T-helper 2 cell (primary cell): ENCODE data around the gene ISG15.
"Not testable (repeated sequence)": the region's sequence is repeated elsewhere in the genome, so short reads cannot be mapped to it uniquely, and the experiment has no call there.

Experiments used
- DNase-seq, 5 experiments: peaks; one replicate each; pipeline versions ENCODE4 v3.0.0 to v3.0.0-alpha.2; 2012 to 2022

ISG15 gene

DNA sequence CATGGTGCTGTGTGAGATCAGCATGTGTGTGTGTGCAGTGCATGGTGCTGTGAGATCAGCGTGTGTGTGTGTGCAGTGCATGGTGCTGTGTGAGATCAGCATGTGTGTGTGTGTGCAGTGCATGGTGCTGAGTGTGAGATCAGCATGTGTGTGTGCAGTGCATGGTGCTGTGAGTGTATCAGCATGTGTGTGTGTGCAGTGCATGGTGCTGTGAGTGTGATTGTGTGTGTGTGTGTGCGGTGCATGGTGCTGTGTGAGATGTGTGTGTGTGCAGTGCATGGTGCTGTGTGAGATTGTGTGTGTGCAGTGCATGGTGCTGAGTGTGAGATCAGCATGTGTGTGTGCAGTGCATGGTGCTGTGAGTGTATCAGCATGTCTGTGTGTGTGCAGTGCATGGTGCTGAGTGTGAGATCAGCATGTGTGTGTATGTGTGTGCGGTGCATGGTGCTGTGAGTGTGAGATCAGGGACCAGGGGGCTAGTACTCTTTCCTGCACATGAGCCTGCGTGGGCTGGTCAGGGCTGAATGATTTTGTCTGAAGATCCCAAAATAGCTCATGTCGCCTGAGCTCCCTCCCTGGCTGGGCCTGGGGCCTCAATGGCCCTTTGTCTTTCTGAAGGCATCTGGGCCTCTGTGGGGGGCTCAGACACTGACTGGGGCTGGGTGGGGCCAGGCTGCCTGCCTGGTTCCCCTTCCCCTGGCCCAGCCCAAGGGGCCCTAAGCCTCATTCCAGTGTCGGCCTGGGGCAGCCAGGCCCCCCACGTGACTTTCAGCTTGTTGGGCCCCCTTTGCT is 17.8 kb downstream of the ISG15 start:
- not testable (repeated sequence) for DNase-seq

DNA sequence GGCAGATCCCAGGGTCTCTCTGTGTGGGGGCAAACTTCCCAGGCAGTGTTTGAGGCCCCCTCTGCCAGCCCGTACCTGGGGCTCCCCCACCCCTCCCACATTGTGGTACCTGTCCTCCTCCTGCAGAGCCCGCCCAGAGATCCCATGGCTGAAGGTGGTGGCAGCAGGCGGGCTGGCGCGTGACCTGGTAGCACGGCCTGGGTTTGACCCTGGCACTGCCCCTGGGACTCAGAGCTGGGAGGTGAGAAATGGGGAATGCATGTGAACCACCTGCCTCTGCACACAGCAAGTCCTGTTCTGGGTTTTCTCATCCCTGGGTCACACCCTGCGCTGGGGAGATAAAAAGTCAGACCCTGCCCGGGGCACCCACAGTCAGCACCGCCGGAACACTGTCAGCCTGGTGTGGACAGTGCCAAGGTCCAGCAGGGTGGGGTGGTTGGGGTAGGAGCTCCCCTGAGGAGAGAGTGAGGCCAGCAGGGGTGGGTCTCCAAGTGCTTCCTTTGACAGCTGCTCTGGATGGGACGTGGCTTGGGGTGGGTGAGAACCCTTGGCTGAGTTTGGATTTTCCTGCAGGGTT is 18.4 kb downstream of the ISG15 start:
- DNase-seq = no peak

DNA sequence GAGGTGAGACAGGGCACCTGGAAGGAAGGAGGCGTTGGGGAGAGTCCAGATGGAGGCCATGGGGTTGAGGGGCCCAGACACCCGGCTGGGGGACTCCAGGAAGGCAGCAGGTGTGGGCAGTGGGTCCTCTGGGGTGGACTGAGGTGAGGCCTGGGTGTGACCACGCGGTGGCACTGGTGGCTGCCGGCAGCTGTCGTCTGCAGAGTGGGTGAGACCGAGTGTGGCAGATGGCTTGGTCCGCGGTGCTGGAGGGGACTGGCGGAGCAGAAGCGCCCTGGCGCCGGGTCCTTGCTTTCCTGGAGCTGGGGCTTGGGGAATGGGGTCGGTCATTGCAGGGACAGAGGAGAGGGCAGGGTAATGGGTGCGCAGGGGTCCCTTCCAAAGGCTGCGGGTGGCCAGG is 19.1 kb downstream of the ISG15 start:
- DNase-seq = no peak

DNA sequence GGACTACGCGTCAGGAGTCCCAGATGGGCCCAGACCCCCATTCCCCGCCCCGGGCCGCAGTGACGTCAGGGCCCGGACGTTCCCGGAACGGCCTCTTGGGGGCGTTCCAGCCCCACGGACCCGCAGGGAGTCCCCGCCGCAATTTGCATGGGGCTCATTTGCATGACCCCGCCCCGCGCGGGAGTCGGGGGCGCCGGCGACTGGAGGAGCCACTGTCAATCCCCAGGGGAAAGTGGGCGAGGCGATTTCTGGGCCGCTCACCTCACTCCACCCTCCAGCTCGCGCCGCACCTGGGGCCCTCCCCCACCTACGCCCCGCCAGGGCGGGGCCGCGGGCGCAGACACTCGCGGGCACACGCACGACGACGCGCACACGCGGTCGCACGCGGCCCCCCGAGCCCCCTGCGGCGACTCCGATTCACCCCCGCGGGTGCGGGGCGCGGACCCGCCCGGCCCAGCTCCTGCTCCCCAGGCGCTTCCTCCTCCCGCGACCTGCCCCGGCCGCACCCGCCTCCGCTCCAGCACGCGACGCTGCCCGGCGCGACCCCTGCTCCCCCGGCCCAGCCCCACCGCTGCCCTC is 19.8 kb downstream of the ISG15 start:
- peak; percentile 65 to 85 (median 77) for DNase-seq

DNA sequence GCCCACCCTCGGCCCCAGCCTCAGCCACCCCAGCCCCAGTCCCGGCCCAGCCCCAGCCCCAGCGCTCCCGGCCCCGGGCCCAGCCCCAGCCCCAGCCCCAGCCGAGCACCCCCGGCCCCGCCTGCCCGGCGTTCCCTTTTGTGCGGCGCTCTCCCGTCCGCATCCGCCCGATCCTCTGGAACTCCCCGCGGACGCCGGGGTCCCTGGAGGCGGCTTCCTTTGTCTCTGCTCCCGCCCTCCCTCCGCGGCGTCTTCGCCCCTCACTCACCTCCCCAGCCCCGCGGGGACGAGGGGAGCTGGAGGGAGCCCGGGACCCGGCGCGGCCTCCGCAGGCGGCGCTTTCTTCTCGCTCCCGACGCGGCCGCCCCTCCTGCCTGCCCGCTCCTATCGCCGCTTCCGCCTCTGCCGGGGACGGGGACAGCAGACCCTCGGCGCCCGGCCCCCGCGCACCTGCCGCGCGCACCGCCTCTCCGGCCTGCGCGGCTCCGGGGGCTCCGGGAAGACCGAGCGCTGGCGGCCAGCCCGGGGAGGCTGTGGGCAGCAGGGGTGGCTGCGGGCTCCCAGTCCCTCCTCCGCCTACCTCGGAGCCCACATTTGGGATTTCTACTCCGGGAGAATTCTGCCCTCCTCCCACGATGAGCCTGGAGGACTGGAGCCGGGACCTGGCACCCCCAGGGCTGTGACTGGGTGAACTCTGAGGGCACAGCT is 20.6 kb downstream of the ISG15 start:
- DNase-seq = no peak

DNA sequence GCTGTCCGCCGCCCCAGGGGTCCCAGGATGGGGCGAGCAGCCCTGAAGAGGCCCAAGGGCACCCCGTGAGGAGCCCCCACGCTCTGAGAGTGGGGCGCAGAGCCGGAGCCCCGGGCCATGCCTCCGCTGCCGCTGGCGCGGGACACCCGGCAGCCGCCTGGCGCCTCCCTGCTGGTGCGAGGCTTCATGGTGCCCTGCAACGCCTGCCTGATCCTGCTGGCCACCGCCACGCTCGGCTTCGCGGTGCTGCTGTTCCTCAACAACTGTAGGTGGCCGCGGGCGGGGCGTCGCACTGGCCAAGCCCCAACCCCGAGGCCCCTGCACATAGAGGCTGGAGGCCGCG is 21.1 kb downstream of the ISG15 start:
- DNase-seq = no peak

DNA sequence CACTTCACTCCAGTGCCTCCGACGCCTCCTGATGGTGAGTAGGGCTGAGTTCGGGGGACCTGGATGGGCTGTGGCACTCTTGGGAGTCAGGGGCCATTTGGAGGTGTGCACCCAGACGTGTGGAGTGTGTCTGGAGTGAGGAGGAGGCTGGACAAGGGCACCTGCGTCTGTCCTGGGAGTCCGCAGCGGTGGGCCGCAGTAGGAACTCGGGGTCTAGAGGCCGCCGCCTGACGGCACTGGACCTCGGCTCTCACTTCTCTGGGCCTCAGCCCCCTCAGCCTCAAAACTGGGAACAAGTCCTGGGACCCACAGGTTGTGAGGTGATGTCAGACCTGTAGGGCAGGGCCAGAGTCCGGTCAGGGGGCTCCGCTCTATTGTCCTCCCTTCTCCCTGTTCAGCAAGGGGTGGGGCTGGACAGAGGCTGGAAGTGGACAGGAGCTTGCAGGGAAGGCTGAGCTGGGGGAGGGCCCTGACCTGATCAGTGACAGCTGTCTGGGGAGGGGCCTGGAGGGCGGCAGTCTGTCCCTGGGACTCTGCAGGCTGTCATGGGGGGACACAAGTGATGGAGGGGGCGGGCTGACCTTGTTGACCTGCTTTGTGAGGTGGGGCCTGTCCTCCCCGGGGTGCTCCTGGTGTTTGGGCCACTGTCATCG is 22.1 kb downstream of the ISG15 start:
- DNase-seq = no peak

DNA sequence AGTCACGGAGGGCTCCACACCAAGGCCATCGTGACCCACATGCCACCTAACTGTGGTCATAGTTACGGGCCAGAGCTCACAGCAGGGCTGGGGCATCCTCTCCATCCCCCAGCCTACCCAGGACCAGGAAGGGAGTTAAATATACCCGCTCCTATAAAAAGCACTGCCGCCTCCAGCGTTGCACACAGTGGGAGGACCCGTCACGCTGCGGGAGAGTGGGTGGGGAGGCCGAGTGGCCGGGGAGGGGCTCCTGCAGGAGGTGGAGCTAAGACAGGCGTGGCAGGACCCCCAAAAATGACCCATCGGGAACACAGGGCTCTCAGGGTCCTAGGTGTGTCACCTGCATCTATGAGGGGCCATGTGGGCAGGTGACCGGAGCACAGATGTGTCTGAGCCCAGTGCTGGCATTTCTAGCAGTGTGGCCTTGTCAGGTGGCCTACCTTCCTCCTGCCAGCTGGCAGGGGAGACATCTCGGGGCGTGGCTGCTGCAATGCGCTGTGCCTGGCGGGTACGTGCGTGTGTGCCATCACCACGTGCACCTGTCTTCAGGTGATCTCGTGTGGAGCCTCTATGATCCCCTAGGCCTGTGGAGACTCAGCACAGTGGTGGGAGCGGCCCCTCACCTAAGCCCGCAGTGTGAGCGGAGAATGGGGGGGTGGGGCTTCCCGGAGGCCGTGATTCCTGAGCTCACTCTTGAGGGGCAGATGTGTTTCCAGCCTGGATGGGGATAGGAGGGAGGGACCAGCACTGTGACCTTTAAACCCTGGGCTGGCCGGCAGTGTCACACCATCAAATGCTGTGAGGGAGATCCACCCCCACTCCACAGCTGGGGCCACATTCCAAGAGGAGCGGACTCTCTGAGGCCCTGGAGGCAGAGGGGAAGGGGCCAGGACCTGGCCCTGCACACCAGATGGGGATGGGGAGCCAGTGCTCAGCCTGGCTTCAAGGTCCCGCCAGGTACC is 24.4 kb downstream of the ISG15 start:
- no peak for DNase-seq

DNA sequence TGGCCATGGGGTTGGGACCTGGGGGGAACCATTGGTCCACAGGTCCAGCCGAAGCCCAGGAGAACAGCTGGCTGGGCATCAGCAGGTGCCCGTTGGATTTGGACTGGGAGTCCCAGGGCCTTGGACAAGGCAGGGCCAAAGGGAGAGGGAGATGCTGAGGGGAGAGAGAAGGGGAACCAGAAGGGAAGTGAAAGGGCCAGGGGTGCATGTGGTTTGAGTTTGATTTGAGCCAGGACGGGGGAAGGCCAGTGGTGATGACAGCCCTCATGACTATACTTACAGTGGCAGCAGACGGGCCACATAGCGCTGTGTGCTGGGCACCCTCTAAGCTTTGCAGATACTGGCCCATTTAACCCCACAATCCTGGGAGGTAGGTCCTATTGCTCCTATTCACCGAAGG is 25.4 kb downstream of the ISG15 start:
- DNase-seq = no peak

DNA sequence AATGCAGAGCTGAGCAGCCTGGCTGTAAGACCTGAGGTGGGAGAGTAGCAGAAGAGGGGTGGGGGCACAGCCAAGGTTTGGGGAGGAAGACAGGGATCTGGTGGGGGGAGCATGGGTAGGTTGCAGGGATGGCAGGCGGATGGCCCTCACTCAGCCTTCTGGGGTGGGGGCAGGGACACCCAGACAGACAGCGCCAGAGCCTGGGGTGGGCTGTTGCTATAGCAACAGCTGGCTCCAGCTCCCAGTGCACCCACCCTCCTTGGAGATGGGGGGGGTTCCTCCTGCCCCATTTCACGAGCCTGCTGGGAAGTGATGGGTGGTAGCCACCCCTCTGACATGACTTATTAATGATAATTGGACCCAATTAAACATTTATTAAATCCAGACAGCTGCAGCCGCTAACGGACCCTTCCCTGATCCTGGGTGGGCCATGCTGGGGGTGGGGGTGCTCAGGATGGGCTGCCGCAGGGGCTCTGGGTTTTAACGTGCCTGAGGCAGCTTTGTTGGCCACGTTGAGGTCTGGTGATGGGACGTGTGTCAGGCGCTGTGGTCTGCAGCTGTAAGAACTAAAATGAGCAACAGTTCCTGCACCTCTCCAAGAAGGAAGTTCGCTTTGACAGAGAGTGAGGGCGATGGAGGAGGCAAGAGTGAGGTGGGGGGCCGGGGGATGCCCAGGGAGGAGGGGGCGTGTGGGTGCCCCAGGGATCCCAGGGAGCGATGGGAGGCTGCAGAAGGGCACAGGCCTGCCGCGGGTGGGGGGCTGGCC is 26.0 kb downstream of the ISG15 start:
- DNase-seq = peak in 1 of 5 experiments; percentile 59

DNA sequence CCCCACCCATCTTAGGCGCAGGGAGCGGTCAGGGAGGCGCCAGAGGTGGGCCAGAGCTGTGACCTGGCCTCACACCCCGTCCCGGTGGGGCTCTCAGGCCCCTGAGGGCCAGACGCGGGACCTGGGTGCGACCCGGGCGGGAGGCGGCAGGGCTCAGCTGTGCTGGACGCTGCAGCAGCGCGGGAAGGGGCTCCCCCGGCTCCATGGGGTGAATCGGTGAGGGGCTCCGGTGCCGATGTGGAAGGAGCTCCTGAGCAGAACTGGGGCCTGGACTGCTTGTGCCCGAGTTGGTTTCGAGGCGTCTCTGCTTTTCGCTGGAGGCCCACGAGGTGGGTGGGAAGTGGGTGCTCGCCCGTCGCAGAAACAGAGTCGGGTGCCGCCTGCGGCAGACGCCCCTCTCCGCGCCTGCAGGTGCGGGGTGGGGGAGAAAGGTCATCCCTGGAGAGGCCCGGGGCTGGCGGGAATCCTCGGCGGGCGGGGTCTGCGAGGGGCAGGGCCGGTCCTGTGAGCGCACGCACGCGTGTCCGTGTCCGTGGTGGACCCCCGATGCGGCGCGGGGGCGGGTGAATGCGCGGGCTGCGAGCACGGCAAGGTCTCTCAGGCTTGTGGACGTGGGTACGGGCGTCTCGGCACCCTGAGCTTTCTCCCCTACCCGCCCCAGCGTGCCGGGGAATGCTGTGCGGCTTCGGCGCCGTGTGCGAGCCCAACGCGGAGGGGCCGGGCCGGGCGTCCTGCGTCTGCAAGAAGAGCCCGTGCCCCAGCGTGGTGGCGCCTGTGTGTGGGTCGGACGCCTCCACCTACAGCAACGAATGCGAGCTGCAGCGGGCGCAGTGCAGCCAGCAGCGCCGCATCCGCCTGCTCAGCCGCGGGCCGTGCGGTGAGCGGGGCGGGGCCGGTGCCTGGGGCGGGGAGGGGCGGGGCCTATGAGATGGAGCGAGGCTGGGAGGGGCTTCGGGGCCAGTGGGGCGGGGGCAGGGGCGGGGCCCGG is 27.0 kb downstream of the ISG15 start:
- DNase-seq = peak; percentile 60 to 93 (median 72)

DNA sequence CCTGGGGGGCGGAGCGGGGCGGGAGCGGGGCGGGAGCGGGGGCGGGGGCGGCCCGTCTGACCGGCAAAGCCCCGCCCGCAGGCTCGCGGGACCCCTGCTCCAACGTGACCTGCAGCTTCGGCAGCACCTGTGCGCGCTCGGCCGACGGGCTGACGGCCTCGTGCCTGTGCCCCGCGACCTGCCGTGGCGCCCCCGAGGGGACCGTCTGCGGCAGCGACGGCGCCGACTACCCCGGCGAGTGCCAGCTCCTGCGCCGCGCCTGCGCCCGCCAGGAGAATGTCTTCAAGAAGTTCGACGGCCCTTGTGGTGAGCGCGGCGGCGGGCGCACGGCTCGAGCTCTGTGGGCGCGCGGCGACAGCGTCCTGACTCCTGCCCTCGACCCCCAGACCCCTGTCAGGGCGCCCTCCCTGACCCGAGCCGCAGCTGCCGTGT is 27.8 kb downstream of the ISG15 start:
- DNase-seq = no peak

DNA sequence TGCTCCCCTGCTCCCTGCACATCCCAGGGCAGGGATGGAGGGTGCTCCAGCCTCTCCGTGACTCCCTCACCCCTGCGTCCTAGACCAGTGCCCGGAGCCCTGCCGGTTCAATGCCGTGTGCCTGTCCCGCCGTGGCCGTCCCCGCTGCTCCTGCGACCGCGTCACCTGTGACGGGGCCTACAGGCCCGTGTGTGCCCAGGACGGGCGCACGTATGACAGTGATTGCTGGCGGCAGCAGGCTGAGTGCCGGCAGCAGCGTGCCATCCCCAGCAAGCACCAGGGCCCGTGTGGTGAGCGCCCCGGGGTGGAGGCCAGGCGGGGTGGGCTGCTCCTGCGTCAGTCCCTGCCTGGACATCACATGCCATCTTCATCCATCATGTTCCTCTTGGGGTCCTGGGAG is 28.6 kb downstream of the ISG15 start:
- DNase-seq = no peak

DNA sequence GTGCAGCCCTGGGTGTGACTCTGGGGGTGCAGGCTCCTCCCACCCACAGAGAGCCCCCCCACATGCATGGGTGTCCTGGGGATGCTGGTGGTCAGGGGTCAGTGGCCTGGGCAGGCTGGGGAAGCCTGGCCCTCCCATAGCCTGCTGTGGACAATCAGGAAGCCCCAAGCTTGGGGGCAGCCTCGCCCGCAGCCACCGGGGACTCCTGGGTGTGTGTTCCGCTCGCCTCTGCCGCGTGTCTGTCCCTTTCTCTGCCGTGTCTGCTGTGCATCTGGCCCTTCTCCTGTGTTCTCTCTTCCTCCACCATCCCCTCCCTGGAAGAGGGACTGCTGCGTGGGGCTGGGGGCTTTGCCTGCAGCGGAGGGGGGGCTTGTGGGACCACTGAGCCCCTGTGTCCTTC is 29.5 kb downstream of the ISG15 start:
- no peak for DNase-seq

DNA sequence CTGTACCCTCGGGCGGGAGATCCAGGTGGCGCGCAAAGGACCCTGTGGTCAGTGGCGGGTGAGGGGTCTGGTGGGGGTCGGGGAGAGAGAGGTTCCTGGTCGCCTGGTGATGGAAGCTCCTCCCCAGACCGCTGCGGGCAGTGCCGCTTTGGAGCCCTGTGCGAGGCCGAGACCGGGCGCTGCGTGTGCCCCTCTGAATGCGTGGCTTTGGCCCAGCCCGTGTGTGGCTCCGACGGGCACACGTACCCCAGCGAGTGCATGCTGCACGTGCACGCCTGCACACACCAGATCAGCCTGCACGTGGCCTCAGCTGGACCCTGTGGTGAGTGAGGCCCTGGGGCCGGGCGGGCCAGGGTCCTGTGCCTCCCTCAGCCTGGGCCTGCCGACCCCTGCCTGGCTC is 30.1 kb downstream of the ISG15 start:
- DNase-seq = no peak

DNA sequence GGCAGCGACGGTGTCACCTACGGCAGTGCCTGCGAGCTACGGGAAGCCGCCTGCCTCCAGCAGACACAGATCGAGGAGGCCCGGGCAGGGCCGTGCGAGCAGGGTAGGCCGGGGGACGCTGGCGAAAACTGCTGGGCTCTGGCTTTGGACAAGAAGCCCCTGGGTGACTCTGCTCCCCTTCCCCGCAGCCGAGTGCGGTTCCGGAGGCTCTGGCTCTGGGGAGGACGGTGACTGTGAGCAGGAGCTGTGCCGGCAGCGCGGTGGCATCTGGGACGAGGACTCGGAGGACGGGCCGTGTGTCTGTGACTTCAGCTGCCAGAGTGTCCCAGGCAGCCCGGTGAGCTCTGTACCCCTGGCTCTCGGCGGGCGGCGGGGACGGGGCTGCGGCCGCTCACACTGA is 30.6 kb downstream of the ISG15 start:
- DNase-seq = no peak

DNA sequence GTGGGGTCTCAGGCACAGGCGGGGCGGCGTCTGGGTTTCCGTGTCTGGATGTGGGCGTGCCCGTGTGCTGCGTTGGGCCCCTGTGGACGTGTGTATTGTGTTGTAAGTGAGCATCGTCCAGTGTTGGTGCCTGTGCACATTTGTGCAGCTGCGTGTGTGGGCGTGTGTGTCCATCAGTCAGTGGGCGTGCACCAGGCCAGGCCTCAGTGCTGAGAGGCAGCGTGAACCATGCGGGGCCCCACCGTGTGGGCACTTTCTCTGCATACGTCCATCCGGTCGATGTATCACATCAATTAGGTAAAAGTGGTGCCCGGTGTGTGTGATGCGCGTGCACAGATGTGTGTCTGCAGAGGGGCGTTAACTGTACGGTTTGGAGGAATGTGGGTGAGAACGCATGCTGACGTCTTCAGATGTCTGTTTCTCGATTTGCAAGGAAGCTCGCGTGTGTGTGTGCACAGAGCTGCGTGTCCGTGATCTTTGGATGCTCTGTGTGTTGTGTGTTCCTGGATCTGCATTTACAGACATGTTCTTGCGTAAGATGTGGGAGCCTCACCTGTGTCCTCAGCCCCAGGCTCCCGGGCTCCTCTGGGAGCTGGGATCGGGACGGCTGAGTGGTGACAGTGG is 31.3 kb downstream of the ISG15 start:
- no peak for DNase-seq

DNA sequence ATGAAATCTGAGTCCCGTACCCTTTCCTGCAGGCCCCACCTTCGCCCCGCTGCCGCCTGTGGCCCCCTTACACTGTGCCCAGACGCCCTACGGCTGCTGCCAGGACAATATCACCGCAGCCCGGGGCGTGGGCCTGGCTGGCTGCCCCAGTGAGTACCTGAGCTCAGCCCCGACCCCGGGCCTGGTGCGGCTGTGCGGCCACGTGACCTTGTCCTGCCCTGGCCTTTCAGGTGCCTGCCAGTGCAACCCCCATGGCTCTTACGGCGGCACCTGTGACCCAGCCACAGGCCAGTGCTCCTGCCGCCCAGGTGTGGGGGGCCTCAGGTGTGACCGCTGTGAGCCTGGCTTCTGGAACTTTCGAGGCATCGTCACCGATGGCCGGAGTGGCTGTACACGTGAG is 31.8 kb downstream of the ISG15 start:
- no peak for DNase-seq

DNA sequence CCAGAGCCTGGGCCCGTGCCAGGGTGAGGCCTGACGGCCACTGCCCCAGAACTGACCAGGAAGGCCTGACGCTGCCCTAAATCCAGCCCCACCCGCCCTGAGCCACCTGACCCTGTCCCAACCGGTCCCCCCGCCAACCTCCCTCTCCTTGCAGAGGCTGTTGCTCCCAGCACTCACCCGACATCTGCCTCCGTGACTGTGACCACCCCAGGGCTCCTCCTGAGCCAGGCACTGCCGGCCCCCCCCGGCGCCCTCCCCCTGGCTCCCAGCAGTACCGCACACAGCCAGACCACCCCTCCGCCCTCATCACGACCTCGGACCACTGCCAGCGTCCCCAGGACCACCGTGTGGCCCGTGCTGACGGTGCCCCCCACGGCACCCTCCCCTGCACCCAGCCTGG is 32.9 kb downstream of the ISG15 start:
- no peak for DNase-seq
